ENCODE results near the gene SERPINI2. TPM values are rescaled to one million over a fixed set of nuclear protein-coding genes. Genes with fewer than 3 reads are reported as not detected.

The SERPINI2 gene
- not detected for total RNA-seq

GRCh38 chr3:167473863-167474262, at the start of gene SERPINI2:
SERPINI2 (minus strand) TSS chr3:167474042; CDS start chr3:167471834, 2,208 bp downstream.

Other genes starting within 250 kb of the SERPINI2 start
- gene ZBBX, start 93.7 kb downstream of the SERPINI2 start, total RNA-seq: under 1 TPM; under 0.01 to 0.34 TPM
- 1 to 10 TPM in 1 of 2 donors, not detected in 1; 1.4 TPM for gene WDR49, start 179.9 kb upstream of the SERPINI2 start, total RNA-seq